Retina (tissue), 1 donor: ENCODE measurements around the gene ICAM5.
A peak's percentile ranks its signal among the peaks of the same experiment; 100 is the strongest.

ENCODE experiments used
- DNase-seq: peaks from one replicate; pipeline ENCODE4 v3.0.0-alpha.2; 2016

ICAM5 gene

DNA sequence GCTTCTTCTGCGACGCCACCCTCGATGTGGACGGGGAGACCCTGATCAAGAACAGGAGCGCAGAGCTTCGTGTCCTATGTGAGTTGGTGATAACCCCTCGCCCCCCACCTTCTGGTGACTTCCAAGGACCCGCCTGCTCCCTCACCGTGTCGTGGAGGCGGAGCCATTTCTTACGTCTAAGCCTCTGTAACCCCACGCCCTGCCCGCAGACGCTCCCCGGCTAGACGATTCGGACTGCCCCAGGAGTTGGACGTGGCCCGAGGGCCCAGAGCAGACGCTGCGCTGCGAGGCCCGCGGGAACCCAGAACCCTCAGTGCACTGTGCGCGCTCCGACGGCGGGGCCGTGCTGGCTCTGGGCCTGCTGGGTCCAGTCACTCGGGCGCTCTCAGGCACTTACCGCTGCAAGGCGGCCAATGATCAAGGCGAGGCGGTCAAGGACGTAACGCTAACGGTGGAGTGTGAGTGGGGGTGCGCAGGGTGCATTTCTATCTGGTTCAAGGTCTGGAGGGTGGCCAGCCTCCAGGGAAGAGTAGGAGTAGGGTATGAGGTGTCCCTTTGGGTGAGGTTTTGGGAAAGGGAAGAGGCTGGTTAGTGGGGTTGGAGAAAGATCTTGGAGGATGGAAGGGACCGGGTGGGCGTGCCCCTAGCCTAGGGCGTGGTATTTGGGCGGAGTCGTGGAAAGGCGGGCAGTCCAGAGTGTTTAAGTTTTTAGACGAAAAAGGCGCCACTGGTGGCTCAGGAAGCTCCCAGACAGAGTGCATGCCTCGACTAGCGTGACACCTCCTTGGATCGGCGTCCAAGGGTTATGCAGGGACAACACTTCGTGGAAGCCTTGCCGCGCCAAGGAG is 3.3 kb downstream of the ICAM5 start:
- peak; percentile 8 for DNase-seq

DNA sequence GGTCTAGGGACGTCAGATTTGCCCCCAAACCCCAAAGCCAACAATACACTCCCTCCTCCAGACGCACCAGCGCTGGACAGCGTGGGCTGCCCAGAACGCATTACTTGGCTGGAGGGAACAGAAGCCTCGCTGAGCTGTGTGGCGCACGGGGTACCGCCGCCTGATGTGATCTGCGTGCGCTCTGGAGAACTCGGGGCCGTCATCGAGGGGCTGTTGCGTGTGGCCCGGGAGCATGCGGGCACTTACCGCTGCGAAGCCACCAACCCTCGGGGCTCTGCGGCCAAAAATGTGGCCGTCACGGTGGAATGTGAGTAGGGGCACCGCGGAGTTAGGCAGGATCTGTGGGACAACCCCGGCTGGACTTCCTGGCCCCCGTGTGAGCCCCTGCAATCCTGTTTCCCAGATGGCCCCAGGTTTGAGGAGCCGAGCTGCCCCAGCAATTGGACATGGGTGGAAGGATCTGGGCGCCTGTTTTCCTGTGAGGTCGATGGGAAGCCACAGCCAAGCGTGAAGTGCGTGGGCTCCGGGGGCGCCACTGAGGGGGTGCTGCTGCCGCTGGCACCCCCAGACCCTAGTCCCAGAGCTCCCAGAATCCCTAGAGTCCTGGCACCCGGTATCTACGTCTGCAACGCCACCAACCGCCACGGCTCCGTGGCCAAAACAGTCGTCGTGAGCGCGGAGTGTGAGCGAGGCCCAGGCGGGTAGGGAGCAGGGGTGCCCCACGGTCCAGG is 4.0 kb downstream of the ICAM5 start:
- DNase-seq = peak; percentile 14

DNA sequence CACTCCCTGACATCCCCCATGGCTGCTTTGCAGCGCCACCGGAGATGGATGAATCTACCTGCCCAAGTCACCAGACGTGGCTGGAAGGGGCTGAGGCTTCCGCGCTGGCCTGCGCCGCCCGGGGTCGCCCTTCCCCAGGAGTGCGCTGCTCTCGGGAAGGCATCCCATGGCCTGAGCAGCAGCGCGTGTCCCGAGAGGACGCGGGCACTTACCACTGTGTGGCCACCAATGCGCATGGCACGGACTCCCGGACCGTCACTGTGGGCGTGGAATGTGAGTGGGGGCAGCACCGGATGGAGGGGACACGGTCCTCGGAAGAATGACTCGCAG is 4.6 kb downstream of the ICAM5 start:
- peak; percentile 21 for DNase-seq

DNA sequence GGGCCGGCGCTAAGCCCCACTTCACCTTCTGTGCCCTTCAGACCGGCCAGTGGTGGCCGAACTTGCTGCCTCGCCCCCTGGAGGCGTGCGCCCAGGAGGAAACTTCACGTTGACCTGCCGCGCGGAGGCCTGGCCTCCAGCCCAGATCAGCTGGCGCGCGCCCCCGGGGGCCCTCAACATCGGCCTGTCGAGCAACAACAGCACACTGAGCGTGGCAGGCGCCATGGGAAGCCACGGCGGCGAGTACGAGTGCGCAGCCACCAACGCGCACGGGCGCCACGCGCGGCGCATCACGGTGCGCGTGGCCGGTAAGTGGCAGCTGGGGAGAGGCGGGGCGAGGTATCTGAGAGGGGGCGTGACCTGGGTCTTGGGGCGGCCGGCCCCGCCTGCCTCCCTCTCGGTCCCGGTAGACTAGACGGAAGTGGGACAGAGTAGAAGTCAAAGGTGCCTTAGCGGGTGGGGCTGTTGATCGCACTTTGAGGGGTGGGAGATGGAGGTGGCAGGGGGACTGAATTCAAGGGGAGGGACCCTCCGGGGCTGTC is 5.6 kb downstream of the ICAM5 start:
- DNase-seq = peak; percentile 46

DNA sequence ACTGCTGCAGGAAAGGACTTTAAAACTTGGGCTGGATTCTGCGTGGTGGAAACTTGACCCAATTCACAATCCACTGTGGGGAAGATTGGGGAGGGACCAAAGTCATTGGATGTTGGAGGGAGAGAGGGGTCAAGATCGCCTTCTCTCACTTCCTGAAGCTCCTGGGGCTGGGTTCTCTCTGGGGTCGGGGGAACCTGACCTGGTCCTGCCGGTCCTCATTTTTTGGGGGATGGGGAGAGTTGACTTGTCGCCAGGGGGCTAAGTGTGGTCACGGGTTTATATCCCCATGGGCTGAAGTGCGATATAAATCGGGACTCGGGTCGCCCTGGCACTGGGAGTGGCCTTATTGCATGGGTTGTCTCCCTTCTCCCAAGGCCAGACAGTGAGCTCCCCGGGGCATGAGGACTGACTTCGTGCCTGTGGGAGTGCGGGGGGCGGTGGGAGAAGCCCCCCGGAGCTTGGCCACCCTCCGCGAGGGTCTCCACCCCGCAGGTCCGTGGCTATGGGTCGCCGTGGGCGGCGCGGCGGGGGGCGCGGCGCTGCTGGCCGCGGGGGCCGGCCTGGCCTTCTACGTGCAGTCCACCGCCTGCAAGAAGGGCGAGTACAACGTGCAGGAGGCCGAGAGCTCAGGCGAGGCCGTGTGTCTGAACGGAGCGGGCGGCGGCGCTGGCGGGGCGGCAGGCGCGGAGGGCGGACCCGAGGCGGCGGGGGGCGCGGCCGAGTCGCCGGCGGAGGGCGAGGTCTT is 6.3 kb downstream of the ICAM5 start:
- DNase-seq = no peak

DNA sequence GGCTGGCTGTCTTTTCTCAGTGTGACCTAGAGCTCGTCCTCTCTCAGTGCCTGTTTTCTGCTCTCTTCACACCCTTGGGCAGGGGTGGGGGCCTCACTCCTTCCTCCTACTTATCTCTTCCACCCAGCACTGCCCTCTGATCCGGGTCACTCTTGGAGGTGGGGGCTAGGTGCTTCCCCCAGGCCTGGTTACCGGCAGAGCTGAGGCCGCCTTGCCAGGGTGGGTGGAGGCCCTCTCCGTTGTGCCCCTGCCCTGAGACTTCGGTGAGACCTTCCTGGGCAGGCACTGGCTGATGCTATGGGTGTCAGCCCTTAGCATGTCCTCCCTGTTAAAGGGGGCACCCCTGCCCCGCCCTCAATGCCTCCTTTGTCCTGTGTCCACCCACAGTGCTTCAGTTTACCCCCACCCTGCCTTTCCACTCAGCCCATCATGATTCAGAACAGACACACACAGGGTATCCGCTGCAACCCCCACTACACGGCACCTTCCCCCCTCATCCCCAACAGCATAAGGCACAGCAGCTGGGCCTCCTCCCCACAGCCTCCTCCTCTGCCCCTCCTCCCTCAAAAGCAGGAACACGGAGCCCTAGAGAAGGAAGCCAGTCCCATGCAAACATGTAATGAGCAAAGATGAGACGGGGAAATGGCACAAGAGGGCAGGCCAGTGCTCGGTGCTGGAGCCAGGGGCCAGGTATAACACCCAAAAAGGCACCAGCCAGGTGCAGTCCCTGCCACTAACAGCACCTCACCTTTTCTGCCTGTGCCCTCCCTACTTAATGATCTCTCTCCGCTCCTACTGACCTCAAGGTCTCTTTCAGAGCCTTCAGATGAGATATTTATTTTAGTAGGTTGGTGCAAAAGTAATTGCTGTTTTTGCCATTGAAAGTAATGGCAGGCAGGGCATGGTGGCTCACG is 10.1 kb downstream of the ICAM5 start:
- no peak for DNase-seq

DNA sequence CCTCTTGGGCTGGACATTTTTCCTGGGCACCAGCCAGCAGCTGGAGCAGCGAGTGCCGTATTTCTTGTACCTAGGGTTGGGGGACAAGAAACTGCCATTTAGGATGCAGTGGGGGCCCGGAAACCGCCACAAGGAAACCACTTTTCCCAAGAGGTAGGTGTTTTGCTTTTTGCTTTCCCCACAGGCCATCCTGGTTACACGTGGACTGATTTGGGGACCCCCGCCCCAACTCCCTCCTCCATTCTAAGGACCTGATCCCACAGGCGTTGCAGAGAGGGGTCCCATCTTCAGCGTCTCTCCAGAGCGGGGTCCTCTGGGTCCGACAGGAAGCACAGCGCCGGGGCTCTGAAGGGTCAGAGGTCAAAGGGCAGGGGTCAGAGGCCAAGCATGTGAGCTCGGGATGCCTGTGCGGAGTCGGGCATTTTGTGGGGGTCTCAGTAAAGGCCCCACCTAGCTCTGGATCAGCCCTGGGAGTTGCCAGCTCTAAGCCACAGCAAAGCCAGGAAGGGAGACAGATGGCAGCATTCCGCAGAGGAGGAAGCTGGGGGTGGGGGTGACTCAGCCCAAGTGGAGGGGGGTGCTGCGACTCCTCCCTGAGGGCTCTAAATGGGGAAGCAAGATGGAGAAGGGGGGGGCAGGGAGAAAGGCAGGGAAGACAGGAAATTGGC is 15.5 kb downstream of the ICAM5 start:
- no peak for DNase-seq

DNA sequence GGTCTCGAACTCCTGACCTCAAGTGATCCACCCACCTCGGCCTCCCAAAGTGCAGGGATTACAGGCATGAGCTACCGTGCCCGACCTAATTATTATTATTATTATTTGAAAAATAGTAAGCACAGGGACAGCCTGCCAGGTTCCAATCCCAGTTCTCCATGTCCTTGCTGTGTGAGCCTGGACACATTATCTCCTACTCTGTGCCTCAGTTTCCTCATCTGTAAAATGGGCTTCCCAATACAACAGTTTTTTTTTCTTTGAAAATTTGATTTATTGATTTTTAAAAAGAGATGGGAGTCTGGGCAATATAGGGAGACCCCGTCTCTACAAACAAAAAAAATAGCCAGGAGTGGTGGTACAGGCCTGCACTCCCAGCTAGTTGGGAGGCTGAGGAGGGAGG is 16.6 kb downstream of the ICAM5 start:
- no peak for DNase-seq

DNA sequence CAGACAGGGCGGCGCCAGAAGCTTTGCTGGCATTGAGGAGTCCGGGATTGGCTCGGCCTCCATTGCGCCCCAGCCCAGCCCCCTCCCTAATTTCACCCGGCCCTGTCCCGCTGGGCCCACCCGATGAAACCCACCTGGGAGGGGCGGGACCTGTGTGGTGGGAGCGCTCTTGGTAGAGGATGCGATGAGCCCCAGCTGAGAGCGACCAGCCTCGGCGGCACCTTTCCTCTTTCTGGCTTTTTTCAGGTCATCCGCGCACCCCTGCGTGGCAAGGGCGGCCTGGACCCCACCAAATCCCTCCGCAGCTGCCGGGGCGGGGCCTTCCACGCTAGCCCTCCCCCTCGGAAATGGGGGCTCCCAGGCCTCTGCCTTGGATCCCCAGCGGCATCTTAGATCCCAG is 19.7 kb downstream of the ICAM5 start, which contains the start of gene ZGLP1:
TSS of gene ZGLP1 (minus strand) at position 393 of the 400 bp plus-strand sequence.
- no peak for DNase-seq

DNA sequence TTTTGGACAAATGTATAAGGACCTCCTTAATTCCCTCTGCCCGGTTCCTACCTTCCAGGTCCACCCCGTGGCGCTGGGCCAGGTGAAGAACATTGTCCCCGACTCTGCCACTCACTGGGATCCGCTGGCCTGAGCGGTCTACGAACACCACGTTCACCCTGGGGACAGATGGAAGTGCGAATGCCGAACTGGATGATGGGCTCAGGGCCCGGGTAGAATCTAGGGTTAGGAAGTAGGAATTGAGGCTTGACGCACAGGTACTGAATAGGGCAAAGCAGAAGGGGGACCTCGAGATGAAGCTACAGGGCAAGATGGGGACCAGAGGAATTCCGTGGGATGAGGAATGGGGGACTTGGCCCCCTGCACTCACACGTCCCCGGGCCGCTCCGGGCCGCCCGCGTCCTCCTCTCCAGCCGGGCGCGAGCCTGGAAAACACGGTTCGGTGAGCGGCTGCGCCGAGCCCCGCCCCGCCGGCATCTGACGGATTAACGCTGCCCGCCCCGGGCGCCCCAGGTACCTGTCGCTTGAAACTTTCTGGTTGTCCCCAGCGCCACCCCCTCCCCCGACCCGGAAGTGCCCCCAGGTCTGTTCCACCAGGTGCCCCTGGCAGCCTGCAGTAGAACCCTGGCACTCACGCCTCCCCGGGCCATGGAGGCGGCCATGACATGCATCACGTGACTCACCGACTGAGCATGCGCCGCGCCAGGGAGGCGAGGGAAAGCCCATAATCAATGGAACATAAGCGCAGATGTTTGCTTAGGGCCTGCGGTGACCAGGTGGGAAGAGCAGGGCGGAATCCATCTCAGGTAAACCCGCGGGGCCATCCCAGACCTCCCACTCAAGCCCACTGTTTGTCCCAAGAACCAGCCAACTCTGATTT is 25.8 kb downstream of the ICAM5 start, which contains the start of gene FDX2:
TSS of gene FDX2 (minus strand) at position 681 of the 880 bp plus-strand sequence. CDS start at position 662, 19 bp downstream.
- peak; percentile 84 for DNase-seq

DNA sequence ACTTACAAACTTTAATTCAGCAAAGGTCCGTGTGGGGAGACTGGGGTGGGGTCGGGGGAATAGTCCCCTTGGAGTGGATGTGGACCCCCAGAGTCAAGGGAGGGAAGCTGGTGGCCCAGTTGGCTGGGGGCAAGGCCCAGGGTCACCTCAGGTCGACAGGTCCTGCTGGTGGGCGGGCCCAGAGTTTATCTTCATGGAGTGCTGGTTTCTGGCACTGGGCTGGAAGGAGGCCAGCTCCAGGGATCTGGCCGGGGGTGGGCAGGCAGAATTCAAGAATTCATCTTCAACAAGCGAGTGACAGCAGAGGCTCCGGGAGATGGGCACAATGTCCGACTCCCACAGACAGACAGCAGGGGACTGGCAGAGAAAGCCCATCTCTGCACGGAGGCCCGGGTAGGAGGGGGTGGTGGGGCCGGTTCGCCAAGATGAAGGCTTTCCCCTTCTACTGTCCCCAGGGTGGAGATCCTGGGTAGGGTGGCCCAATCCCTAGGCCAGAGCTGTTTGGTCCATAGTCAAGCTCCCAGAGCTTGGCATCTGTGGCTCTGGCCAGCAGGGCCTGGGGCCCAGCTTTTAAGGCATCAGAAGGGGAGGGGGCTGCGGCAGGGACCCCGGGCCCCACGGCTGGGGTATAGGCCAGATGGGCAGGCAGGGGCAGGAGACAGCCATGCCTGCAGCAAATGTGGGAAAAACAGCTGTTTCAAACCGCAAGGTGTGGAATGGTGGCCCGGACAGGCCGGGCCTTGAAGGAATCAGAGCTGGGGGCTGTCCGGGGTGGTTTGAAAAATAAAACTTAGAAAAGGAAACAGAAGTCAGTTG is 26.7 kb downstream of the ICAM5 start:
- DNase-seq = no peak

DNA sequence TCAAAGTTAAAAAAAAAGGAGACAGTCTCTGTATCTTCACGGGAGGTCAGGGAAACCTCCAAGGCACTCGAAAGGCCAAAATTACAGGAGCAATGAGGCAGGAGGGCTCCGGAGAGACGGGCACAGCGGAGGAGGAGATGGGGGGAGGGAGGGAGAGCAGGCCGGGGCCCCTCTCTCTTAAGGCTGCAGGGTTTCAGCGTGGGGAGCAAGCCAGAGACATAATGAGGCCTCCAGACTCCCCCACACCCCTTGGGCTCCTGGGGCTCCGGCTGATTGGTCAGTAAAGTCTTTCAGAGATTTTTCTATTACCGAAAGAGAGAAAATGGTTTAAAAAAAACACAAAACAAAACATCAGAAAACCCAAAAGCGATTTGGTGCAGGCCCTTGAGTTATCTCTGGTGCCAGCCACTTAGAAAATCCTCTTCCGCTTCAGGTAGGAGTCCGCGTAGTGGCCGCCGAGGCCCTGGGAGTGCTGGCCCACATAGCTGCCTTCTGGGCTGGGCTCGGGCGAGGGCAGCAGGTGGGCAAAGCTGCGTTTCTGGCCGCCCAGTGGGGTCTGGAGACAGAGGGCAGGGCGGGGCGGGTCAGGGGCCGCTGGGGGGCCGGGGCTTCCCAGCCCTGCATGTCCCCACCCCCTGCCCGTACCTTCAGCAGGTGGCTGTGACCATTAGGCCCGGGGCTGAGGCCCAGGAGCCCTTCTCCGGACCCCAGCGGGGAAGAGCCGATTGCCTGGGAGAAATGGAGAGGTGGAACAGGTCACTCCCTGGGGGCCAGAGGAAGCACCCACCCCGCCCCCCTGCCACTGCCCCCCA is 27.5 kb downstream of the ICAM5 start:
- DNase-seq = no peak

DNA sequence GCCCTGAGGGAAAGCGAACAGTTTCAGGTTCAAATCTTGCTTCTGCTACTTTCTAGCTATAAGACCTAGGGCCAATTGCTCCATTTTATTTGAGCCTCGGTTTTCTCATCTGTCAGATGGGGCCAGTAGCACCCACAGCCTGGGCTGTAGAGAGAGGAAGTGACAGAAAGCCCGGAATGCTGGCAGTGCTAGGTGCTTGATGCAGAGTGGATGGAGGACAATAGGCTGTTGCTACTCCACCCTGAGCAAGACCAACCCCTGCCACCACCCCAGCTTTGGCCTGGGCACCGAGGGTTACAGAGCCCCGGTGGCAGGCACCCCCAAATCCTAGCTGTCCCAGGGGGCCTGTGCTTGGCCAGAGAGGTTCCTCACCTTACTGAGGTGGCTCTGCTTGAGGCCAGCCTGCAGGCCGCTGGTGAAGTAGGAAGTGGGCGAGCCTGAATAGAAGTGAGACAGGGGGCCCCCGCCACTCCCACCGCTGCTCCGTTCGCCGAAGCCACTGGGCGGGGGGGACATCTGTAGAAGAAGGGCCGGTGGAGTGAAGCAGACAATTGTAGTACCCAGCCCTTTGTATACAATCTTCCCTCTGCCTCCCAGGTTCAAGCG is 28.2 kb downstream of the ICAM5 start:
- DNase-seq = no peak

DNA sequence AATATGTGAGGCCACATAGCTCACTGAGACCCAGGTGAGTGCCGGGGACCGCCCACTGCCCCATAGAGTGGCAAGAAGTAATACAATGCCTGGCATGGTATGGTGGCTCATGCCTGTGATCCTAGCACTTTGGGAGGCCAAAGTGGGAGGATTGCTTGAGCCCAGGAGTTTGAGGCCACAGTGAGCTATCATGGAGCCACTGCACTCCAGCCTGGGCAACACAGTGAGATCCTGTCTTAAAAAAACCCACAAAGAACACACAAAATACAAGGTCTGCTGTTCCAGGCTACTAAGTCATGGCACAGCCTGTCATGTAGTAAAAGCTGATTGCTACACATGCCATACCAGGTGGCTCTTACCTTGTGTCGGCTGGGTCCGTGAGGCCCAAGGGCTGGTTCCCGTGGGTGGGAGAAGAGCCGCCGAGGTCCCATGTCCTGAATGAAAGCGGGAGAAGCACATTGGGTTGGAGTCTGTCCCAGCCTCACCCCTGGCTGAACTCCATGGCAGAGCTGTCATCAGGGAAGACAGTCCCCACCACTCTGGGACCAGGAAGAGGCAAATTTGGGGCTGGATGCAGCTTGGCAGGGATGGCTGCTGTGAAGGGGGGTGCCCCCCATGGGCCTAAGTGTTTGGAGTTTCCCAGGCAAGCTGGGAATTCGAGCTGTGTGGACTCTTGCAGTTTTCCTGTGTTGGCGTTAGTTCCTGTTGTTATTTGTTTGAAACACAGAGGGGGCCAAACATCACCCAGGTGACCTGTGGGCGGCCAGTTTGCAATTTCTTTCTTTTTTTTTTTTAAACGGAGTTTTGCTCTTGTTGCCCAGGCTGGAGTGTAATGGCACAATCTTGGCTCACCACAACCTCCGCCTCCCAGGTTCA is 29.3 kb downstream of the ICAM5 start:
- no peak for DNase-seq

DNA sequence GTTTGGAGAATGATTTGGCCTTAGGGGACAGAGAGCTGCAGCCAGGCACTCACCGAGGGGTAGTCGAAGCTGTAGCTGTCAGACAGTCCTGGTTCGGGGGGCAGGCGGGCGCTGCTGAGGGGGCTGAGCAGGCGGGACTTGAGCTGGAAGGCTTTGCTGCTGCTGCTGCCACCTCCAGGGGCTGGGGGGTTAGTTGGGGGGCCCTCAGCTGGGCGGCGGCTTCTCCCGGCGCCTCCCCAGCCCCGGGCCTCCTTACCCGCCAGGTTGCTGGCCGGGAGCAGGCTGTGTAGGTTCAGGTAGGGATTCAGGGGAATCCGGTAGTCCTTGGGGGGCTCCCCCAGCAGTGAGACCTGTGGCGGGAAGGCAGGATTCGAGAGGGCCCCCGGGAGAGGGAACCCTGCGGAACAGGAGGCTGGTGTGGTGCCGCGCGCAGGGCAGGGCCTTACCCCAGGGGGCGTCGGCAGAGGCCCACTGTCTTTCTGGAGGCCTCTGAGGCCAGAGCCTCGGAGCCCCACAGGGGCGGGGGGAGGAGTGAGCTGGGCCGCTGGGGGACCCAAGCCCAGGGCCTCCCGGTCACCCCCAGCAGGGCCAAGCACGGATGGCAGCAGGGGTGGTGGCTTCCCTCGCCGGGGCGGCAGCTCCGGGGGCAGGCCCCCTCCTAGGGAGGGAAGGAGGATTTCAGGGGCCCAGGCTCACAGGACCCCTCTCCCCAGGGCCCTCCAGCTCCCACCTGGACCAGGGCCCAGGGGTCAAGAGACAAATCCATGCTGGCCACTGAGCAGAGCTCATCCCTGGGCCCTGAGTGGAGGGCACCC is 31.1 kb downstream of the ICAM5 start:
- no peak for DNase-seq

DNA sequence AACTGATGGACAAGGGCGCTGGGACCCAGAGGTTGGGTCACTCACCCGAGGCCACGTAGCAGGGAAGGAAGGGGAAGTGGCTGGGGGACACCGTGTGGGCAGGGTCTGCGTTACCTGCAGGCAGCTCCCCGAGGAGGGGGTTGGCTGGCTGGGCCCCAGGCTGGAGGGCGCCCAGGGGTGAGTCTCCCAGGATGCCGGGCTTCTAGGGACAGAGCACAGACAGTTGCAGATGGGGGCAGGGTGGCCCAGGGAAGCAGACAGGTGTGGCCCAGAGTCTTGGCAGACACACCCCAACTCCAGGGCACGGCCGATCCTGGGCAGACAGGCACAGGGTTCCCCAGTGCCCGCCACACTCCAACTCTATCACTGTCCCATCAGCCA is 31.7 kb downstream of the ICAM5 start:
- no peak for DNase-seq
